ENCODE data around the gene CFAP73.

- TF ChIP-seq CTCF (IDR thresholded peaks at IDR 0.05; ENCODE audit: poor library complexity, severe bottlenecking) (no peak), EP300 (conservative IDR thresholded peaks at IDR 0.05; ENCODE audit: poor library complexity, severe bottlenecking) (no peak), POLR2AphosphoS5 (IDR thresholded peaks at IDR 0.05) (no peak), EZH2 (IDR thresholded peaks at IDR 0.05; ENCODE audit: borderline replicate concordance, insufficient read depth, low read length, poor library complexity, severe bottlenecking) (no peak), TAF1 (IDR thresholded peaks at IDR 0.05; ENCODE audit: low read depth) (no peak), REST (IDR thresholded peaks at IDR 0.05; ENCODE audit: borderline replicate concordance) (no peak), SMC3 (conservative IDR thresholded peaks at IDR 0.05; ENCODE audit: poor library complexity) (no peak), RAD21 (conservative IDR thresholded peaks at IDR 0.05) (no peak)
These were observed 16.3 kb downstream of the CFAP73 start for GRCh38 chr12:113165521-113166450.

Measured in neural cell (in vitro differentiated cells).